ENCODE data around the gene FCMR. TPM values are rescaled to one million over a fixed set of nuclear protein-coding genes. Genes with fewer than 3 reads are reported as not detected.

The FCMR gene
- total RNA-seq, 1 experiment from 2014 or later, result not detected

- DNase-seq (ENCODE audit: extremely low read depth, low read depth), result no peak
Observed at GRCh38 chr1:206951318-206952100, 29.8 kb upstream of the FCMR start.

GRCh38 chr1:206949641-206950040 lies 27.9 kb upstream of the FCMR start:
- no peak for DNase-seq (ENCODE audit: extremely low read depth, low read depth)

- DNase-seq (ENCODE audit: extremely low read depth, low read depth), result no peak
Observed at GRCh38 chr1:206949208-206949607, 27.5 kb upstream of the FCMR start.

GRCh38 chr1:206947255-206947654 lies 25.5 kb upstream of the FCMR start:
- no peak for DNase-seq (ENCODE audit: extremely low read depth, low read depth)

GRCh38 chr1:206946261-206946660 lies 24.5 kb upstream of the FCMR start, which contains the start of gene PIGR:
PIGR (minus strand) TSS chr1:206946466; CDS start chr1:206940531, 5,935 bp downstream.
- DNase-seq (ENCODE audit: extremely low read depth, low read depth), result no peak

- no peak for DNase-seq (ENCODE audit: extremely low read depth, low read depth)
Observed at GRCh38 chr1:206945779-206946178, 24.0 kb upstream of the FCMR start.

- no peak for DNase-seq (ENCODE audit: extremely low read depth, low read depth)
Observed at GRCh38 chr1:206944703-206945102, 23.0 kb upstream of the FCMR start.

GRCh38 chr1:206941766-206942418 lies 20.2 kb upstream of the FCMR start:
- no peak for DNase-seq (ENCODE audit: extremely low read depth, low read depth)

GRCh38 chr1:206940588-206940936 lies 18.8 kb upstream of the FCMR start:
- no peak for DNase-seq (ENCODE audit: extremely low read depth, low read depth)

- DNase-seq (ENCODE audit: extremely low read depth, low read depth), result no peak
Observed at GRCh38 chr1:206939841-206940587, 18.3 kb upstream of the FCMR start.

GRCh38 chr1:206939131-206939530 lies 17.4 kb upstream of the FCMR start:
- no peak for DNase-seq (ENCODE audit: extremely low read depth, low read depth)

GRCh38 chr1:206937425-206937824 lies 15.7 kb upstream of the FCMR start:
- DNase-seq (ENCODE audit: extremely low read depth, low read depth), result no peak

GRCh38 chr1:206935491-206936067 lies 13.8 kb upstream of the FCMR start:
- no peak for DNase-seq (ENCODE audit: extremely low read depth, low read depth)

GRCh38 chr1:206933333-206933945 lies 11.7 kb upstream of the FCMR start:
- peak; percentile 24 for DNase-seq (ENCODE audit: extremely low read depth, low read depth)

GRCh38 chr1:206932177-206932576 lies 10.4 kb upstream of the FCMR start:
- no peak for DNase-seq (ENCODE audit: extremely low read depth, low read depth)

- no peak for DNase-seq (ENCODE audit: extremely low read depth, low read depth)
Observed at GRCh38 chr1:206931709-206932108, 10.0 kb upstream of the FCMR start.

GRCh38 chr1:206930210-206930798 lies 8.6 kb upstream of the FCMR start:
- no peak for DNase-seq (ENCODE audit: extremely low read depth, low read depth)

GRCh38 chr1:206929524-206929923 lies 7.8 kb upstream of the FCMR start:
- DNase-seq (ENCODE audit: extremely low read depth, low read depth), result no peak

- DNase-seq (ENCODE audit: extremely low read depth, low read depth), result no peak
Observed at GRCh38 chr1:206926286-206926685, 4.5 kb upstream of the FCMR start.

GRCh38 chr1:206925106-206925736 lies 3.5 kb upstream of the FCMR start:
- DNase-seq (ENCODE audit: extremely low read depth, low read depth), result no peak
